GM18526 (cell line): ENCODE data around the gene SCNN1B.

Source experiments
- POLR2A ChIP-seq: IDR thresholded peaks from 3 replicates; pipeline ENCODE4 v1.6.1; 2011; ENCODE audit not compliant: insufficient read length; ENCODE audit errors: extremely low read depth

The SCNN1B gene

GRCh38 chr16:23302045-23302956, at the start of gene SCNN1B:
Gene SCNN1B (plus strand): TSS chr16:23302302. CDS start chr16:23348600, 46,298 bp downstream.
- TF ChIP-seq POLR2A: no peak

GRCh38 chr16:23252310-23252709, 49.8 kb upstream of the SCNN1B start:
- TF ChIP-seq POLR2A: no peak

- no peak for TF ChIP-seq POLR2A
These were observed 47.8 kb upstream of the SCNN1B start for GRCh38 chr16:23254338-23254737.

GRCh38 chr16:23255000-23255399, 47.1 kb upstream of the SCNN1B start:
- no peak for TF ChIP-seq POLR2A

GRCh38 chr16:23256440-23256839, 45.7 kb upstream of the SCNN1B start:
- no peak for TF ChIP-seq POLR2A

GRCh38 chr16:23257682-23258081, 44.4 kb upstream of the SCNN1B start:
- TF ChIP-seq POLR2A: no peak

- TF ChIP-seq POLR2A: no peak
These were observed 43.2 kb upstream of the SCNN1B start for GRCh38 chr16:23258919-23259237.

GRCh38 chr16:23267647-23268046, 34.5 kb upstream of the SCNN1B start:
- TF ChIP-seq POLR2A: no peak

GRCh38 chr16:23268561-23268960, 33.5 kb upstream of the SCNN1B start:
- no peak for TF ChIP-seq POLR2A

- no peak for TF ChIP-seq POLR2A
These were observed 32.7 kb upstream of the SCNN1B start for GRCh38 chr16:23269248-23269953.

- TF ChIP-seq POLR2A: no peak
These were observed 31.4 kb upstream of the SCNN1B start for GRCh38 chr16:23270654-23271053.

GRCh38 chr16:23274968-23275367, 27.1 kb upstream of the SCNN1B start:
- no peak for TF ChIP-seq POLR2A

- TF ChIP-seq POLR2A: no peak
These were observed 25.3 kb upstream of the SCNN1B start for GRCh38 chr16:23276821-23277220.

GRCh38 chr16:23278031-23278430, 24.1 kb upstream of the SCNN1B start:
- no peak for TF ChIP-seq POLR2A

GRCh38 chr16:23279721-23280153, 22.4 kb upstream of the SCNN1B start:
- TF ChIP-seq POLR2A: no peak

GRCh38 chr16:23280483-23280967, 21.6 kb upstream of the SCNN1B start:
- no peak for TF ChIP-seq POLR2A

- no peak for TF ChIP-seq POLR2A
These were observed 19.5 kb upstream of the SCNN1B start for GRCh38 chr16:23282568-23282967.

- no peak for TF ChIP-seq POLR2A
These were observed 18.5 kb upstream of the SCNN1B start for GRCh38 chr16:23283571-23283970.
